ENCODE results near the gene CCDC88C.
A peak's percentile ranks its signal among the peaks of the same experiment; 100 is the strongest.

CCDC88C gene

DNA sequence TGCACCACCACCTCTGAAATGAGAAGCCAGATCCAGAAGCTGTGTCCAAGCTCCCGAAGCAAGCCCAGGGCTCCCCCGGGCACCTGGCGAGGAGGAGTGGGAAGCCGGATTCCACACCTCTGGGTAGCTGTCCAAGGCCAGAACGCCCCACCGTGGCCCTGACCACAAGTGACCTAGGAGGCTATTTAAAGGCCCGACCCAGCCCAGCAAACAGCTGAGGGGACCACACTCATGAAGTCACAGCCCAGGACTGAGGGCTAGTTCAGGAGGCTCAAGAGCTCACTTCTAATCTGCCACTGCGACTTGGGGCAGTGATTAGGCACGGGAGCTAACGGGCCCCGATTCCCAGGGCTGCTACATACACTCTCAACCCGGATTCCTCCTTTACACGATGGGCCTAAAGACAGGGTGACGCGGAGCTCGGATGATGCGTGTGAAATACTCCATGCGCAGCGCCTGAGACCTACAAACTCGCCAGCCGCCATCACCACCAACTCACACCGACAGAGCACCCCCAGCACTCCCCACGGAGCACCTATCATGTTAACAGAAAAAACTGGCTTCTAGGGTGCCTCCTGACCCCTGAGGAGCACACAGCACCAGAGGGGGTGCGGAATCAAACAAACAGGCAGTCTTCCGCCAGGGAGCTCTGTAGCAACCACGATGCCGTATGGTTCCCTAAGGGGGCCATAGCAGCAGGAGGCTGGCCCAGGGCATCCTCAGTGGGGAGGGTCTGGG is 89.1 kb downstream of the CCDC88C start:
- DNase-seq (ENCODE audit: low spot score): peak; percentile 58
- Histone ChIP-seq H3K9me3 (ENCODE audit: severe bottlenecking) (no peaks in the 10 kb centered on the region), H3K4me3 (ENCODE audit: severe bottlenecking) (no peak overlapping the region), H3K27ac (ENCODE audit: poor library complexity, severe bottlenecking) (no peak overlapping the region), H3K27me3 (ENCODE audit: insufficient read depth, poor library complexity, severe bottlenecking) (no peaks in the 10 kb centered on the region), H3K36me3 (ENCODE audit: low read depth) (peaks cover 25% of the 10 kb centered on the region), H3K4me1 (ENCODE audit: insufficient read depth, poor library complexity, severe bottlenecking) (no peaks in the 10 kb centered on the region)
- TF ChIP-seq, protein P1, sequence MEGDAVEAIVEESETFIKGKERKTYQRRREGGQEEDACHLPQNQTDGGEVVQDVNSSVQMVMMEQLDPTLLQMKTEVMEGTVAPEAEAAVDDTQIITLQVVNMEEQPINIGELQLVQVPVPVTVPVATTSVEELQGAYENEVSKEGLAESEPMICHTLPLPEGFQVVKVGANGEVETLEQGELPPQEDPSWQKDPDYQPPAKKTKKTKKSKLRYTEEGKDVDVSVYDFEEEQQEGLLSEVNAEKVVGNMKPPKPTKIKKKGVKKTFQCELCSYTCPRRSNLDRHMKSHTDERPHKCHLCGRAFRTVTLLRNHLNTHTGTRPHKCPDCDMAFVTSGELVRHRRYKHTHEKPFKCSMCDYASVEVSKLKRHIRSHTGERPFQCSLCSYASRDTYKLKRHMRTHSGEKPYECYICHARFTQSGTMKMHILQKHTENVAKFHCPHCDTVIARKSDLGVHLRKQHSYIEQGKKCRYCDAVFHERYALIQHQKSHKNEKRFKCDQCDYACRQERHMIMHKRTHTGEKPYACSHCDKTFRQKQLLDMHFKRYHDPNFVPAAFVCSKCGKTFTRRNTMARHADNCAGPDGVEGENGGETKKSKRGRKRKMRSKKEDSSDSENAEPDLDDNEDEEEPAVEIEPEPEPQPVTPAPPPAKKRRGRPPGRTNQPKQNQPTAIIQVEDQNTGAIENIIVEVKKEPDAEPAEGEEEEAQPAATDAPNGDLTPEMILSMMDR (IDR thresholded peaks at IDR 0.05; ENCODE audit: poor library complexity, severe bottlenecking): no peak
- ATAC-seq (ENCODE audit: low read depth): no peak

DNA sequence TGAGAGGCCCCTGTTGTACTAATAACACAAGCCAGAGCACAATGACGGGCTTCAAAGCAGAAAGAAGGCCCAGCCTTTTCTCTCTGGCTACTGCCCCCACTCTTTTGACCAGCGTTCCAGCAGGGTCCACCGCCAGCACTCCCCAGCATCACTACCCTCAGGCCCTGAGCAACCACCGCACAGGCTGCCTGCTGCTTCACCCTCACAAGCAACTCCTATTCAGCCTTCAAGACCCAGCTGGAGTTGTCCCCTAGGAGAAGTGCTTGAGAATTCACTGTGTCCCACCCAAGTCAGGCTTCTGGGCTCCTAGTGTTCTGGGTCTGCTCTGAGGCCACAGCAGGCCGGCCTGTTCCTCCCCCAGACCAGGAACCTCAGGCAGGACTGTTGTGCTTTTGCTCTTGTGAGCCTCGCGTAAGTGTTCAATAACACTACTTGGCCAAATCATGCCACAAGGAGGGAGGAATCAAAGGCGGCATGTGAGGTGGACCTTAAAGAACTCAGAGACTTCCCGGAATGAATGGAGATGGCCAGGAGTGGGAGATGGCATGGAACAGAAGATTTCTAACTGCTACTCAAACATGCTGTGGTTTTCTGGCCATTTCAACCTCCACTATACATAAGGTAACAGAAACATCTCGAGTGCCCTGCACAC is 89.8 kb downstream of the CCDC88C start:
- TF ChIP-seq, protein P1 (IDR thresholded peaks at IDR 0.05; ENCODE audit: poor library complexity, severe bottlenecking): no peak
- no peaks in the 10 kb centered on the region for H3K4me1 ChIP-seq (ENCODE audit: insufficient read depth, poor library complexity, severe bottlenecking)

DNA sequence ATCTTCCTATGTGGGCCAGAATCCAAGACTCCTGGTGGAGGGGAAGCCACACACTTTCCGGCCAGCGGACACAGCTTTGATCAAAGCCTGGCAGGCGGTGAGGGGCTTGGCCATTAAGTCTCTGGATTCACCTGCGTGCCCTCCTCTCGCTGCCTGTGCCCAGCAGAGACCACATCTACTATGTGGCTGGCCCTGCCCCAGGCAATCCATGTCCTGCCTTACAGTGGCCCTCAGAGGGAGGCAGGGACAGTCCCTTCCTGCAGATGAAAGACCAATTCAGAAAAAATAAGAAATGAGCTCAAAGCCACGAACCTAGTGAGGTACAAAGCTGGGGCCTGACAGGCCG is 90.4 kb downstream of the CCDC88C start:
- no peak for ATAC-seq (ENCODE audit: low read depth)
- H3K27ac ChIP-seq (ENCODE audit: poor library complexity, severe bottlenecking): no peak overlapping the region
- no peaks in the 10 kb centered on the region for H3K27me3 ChIP-seq (ENCODE audit: insufficient read depth, poor library complexity, severe bottlenecking)
- peak; percentile 54 for DNase-seq (ENCODE audit: low spot score)
- no peak overlapping the region for H3K4me3 ChIP-seq (ENCODE audit: severe bottlenecking)
- H3K9me3 ChIP-seq (ENCODE audit: severe bottlenecking): no peaks in the 10 kb centered on the region
- TF ChIP-seq, protein P1 (IDR thresholded peaks at IDR 0.05; ENCODE audit: poor library complexity, severe bottlenecking): no peak
- no peaks in the 10 kb centered on the region for H3K4me1 ChIP-seq (ENCODE audit: insufficient read depth, poor library complexity, severe bottlenecking)
- H3K36me3 ChIP-seq (ENCODE audit: low read depth): peaks cover 29% of the 10 kb centered on the region

More for the DNA sequence above, 89.8 kb downstream of the CCDC88C start:
- H3K36me3 ChIP-seq (ENCODE audit: low read depth): peaks cover 25% of the 10 kb centered on the region
- H3K9me3 ChIP-seq (ENCODE audit: severe bottlenecking): no peaks in the 10 kb centered on the region
- no peak overlapping the region for H3K4me3 ChIP-seq (ENCODE audit: severe bottlenecking)
- H3K27me3 ChIP-seq (ENCODE audit: insufficient read depth, poor library complexity, severe bottlenecking): no peaks in the 10 kb centered on the region
- ATAC-seq (ENCODE audit: low read depth): no peak
- no peak overlapping the region for H3K27ac ChIP-seq (ENCODE audit: poor library complexity, severe bottlenecking)
- DNase-seq (ENCODE audit: low spot score): peak; percentile 37

DNA sequence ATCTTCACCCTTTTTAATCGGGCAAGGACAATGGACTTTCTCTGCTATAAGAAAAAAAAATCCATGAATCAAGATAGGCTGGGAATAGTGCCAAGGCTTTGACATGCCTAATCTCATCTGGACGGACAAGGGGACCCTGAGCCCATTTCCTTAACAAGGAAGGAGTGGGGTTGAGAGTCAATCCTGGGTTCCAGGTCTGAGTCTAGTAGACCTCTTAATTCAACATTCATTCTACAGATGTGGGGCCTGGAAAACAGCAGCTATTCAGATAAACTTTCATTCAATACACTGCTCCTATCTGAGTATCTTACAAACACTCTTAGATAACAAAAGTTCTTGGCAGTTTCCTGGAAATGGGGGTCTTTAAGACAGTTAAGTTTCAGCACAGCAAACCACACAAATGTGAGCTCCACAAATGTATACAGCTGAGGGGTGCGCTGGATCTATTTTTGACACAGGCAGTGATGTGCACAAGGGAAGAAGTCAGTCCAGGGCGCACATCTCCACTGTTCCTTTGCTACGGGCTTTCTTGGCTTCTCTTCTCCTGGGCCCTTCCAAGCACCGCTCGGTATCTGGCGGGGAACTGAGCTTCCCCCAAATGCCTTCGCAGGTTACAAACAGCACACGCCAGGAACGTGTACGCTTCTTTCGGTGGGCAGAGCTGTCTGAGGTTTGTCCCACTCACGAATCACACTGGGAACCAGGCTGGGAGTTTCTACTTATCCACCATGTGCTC is 90.9 kb downstream of the CCDC88C start:
- H3K27ac ChIP-seq (ENCODE audit: poor library complexity, severe bottlenecking): no peak overlapping the region
- H3K36me3 ChIP-seq (ENCODE audit: low read depth): peaks cover 32% of the 10 kb centered on the region
- peak; percentile 57 for DNase-seq (ENCODE audit: low spot score)
- H3K27me3 ChIP-seq (ENCODE audit: insufficient read depth, poor library complexity, severe bottlenecking): no peaks in the 10 kb centered on the region
- H3K9me3 ChIP-seq (ENCODE audit: severe bottlenecking): no peaks in the 10 kb centered on the region
- TF ChIP-seq, protein P1 (IDR thresholded peaks at IDR 0.05; ENCODE audit: poor library complexity, severe bottlenecking): no peak
- H3K4me3 ChIP-seq (ENCODE audit: severe bottlenecking): no peak overlapping the region
- no peak for ATAC-seq (ENCODE audit: low read depth)
- no peaks in the 10 kb centered on the region for H3K4me1 ChIP-seq (ENCODE audit: insufficient read depth, poor library complexity, severe bottlenecking)

Measured in RWPE2 (cell line).